GM12892 (cell line): ENCODE data around the gene TMEM8B.

Source experiments
- POLR2A ChIP-seq: IDR thresholded peaks from 2 replicates; pipeline ENCODE4 v1.6.1; 2011; ENCODE audit warnings: low read depth, low read length, control low read depth
- TAF1 ChIP-seq: IDR thresholded peaks from 2 replicates; pipeline ENCODE4 v1.6.1; 2011; ENCODE audit warnings: low read depth, mild to moderate bottlenecking, control low read depth, low read length, borderline replicate concordance

DNA sequence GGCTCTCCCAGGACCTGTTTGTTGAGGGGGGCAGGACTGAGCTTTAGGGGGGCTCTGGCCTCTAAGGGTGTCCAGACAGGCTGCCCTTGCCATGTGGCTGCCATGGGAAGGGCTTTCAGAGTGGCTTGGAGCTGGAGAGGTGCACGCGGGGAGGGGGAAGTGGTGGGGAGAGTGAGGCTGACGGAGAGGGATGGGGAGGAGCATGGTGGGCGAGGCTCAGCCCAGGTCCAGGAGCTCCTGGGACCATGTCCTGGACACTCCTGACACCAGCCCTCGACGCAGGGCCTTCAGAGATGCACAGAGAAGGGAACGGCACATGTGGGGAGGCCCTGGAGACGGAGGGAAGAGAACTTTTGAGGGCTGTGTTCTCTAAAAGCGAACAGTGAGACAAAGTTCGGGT, 82.7 kb downstream of the TMEM8B start:
- TF ChIP-seq POLR2A (no peak), TAF1 (no peak)
